Measurements from ENCODE around the gene CCNF.
A peak's percentile ranks its signal among the peaks of the same experiment; 100 is the strongest.
"Not testable (repeated sequence)": the region's sequence is repeated elsewhere in the genome, so short reads cannot be mapped to it uniquely, and the experiment has no call there.

The CCNF gene

GRCh38 chr16:2429034-2429770, at the start of gene CCNF:
Gene CCNF, plus strand, starts transcription at chr16:2429447. Its CDS starts 35 bp downstream, at chr16:2429482.
- DNase-seq = peak; percentile 85

- DNase-seq = no peak
Observed at GRCh38 chr16:2383501-2383900, 45.7 kb upstream of the CCNF start.

- DNase-seq = no peak
Observed at GRCh38 chr16:2384426-2384825, 44.8 kb upstream of the CCNF start.

- DNase-seq = no peak
Observed at GRCh38 chr16:2385190-2385836, 43.9 kb upstream of the CCNF start.

GRCh38 chr16:2385982-2386381, 43.3 kb upstream of the CCNF start:
- DNase-seq = not testable (repeated sequence)

GRCh38 chr16:2386990-2387389, 42.3 kb upstream of the CCNF start:
- no peak for DNase-seq

- DNase-seq = no peak
Observed at GRCh38 chr16:2388139-2388874, 40.9 kb upstream of the CCNF start.

- no peak for DNase-seq
Observed at GRCh38 chr16:2388875-2389433, 40.3 kb upstream of the CCNF start.

- no peak for DNase-seq
Observed at GRCh38 chr16:2392025-2392424, 37.2 kb upstream of the CCNF start.

GRCh38 chr16:2398520-2398919, 30.7 kb upstream of the CCNF start:
- no peak for DNase-seq

GRCh38 chr16:2404099-2404498, 25.1 kb upstream of the CCNF start:
- no peak for DNase-seq

GRCh38 chr16:2415085-2415484, 14.2 kb upstream of the CCNF start:
- DNase-seq = no peak

- no peak for DNase-seq
Observed at GRCh38 chr16:2420035-2420434, 9.2 kb upstream of the CCNF start.

GRCh38 chr16:2422123-2422867, 7.0 kb upstream of the CCNF start:
- no peak for DNase-seq

GRCh38 chr16:2424061-2425007, 4.9 kb upstream of the CCNF start:
- no peak for DNase-seq

- no peak for DNase-seq
Observed at GRCh38 chr16:2425008-2425518, 4.2 kb upstream of the CCNF start.

- no peak for DNase-seq
Observed at GRCh38 chr16:2425825-2426430, 3.3 kb upstream of the CCNF start.

- no peak for DNase-seq
Observed at GRCh38 chr16:2426941-2427361, 2.3 kb upstream of the CCNF start.

GRCh38 chr16:2427526-2427925, 1.7 kb upstream of the CCNF start:
- no peak for DNase-seq

GRCh38 chr16:2428051-2428783, 1.0 kb upstream of the CCNF start:
- peak; percentile 26 for DNase-seq

GRCh38 chr16:2428784-2429033, 538 bp upstream of the CCNF start:
- DNase-seq = no peak
